ENCODE data around the gene KIF20B.
"Not testable (repeated sequence)": the region's sequence is repeated elsewhere in the genome, so short reads cannot be mapped to it uniquely, and the experiment has no call there.

KIF20B gene

DNA sequence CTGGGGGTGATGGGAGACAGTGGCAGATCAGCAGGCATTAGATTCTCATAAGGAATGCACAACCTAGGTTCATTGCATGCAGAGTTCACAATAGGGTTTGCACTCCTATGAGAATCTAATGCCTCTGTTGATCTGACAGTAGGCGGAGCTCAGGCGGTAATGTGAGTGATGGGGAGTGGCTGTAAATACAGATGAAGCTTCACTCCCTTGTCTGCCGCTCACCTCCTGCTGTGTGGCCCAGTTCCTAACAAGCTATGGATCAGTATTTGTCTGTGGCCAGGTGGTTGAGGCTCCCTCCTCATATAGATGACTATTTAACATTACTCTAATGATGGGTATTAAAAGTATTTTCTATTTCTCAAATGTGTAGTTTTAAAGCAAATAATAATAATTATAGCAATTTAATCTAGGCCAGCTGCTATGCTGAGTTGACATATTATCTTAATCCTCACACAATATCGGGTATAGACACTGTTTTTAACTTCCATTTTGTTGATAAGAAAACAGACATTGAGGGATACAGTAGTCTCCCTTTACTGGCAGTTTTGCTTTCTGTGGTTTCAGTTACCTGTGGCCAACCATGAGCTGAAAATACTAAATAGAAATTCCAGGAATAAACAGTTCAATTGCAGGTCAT is 39.9 kb downstream of the KIF20B start:
- no peaks in the 10 kb centered on the region for H3K4me1 ChIP-seq (ENCODE audit: control insufficient read depth in 1 of 2, insufficient read depth in 2 of 2, low read length in 2 of 2)
- no peaks in the 10 kb centered on the region for H3K27me3 ChIP-seq (ENCODE audit: low read depth, low read length)
- no peak overlapping the region for H3K4me3 ChIP-seq (ENCODE audit: low read depth in 1 of 2, low read length in 2 of 2)
- H3K27ac ChIP-seq (ENCODE audit: low read length), result no peak overlapping the region
- no peaks in the 10 kb centered on the region for H3K9me3 ChIP-seq (ENCODE audit: control insufficient read depth in 1 of 2, low read length in 2 of 2)
- H3K36me3 ChIP-seq (ENCODE audit: control insufficient read depth in 1 of 2, insufficient read depth in 2 of 2, low read length in 2 of 2), result peaks cover 0 to 5% of the 10 kb centered on the region in 2 donors

GRCh38 chr10:89744026-89744425 is 42.6 kb downstream of the KIF20B start:
- H3K27me3 ChIP-seq (ENCODE audit: low read depth, low read length), result no peaks in the 10 kb centered on the region
- H3K27ac ChIP-seq (ENCODE audit: low read length), result no peak overlapping the region
- H3K9me3 ChIP-seq (ENCODE audit: control insufficient read depth in 1 of 2, low read length in 2 of 2), result no peaks in the 10 kb centered on the region
- peaks cover 0 to 6% of the 10 kb centered on the region in 2 donors for H3K36me3 ChIP-seq (ENCODE audit: control insufficient read depth in 1 of 2, insufficient read depth in 2 of 2, low read length in 2 of 2)
- H3K4me3 ChIP-seq (ENCODE audit: low read depth in 1 of 2, low read length in 2 of 2), result no peak overlapping the region
- H3K4me1 ChIP-seq (ENCODE audit: control insufficient read depth in 1 of 2, insufficient read depth in 2 of 2, low read length in 2 of 2), result no peaks in the 10 kb centered on the region

DNA sequence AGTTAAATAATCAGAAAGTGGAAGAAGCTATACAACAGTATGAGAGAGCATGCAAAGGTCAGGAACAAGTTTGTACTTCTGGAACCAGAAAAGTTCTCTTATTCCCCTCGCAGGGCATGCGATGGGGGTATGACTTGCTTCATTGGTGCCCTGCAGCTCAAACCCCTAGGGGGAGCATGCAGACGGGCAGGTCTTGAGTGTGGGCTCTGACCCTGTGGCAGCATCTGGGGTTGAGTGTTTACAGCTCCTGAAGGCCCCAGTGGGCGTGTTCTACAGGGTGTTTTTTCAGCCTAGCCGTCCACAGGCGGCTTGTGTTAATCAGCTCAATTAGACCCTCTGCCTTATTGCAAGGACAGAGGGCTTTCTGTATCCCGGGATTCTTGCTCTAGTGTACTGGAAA is 44.5 kb downstream of the KIF20B start:
- H3K4me1 ChIP-seq (ENCODE audit: control insufficient read depth in 1 of 2, insufficient read depth in 2 of 2, low read length in 2 of 2), result no peaks in the 10 kb centered on the region
- H3K27me3 ChIP-seq (ENCODE audit: low read depth, low read length), result no peaks in the 10 kb centered on the region
- H3K9me3 ChIP-seq (ENCODE audit: control insufficient read depth in 1 of 2, low read length in 2 of 2), result no peaks in the 10 kb centered on the region
- H3K27ac ChIP-seq (ENCODE audit: low read length), result no peak overlapping the region
- H3K36me3 ChIP-seq (ENCODE audit: control insufficient read depth in 1 of 2, insufficient read depth in 2 of 2, low read length in 2 of 2), result peaks cover 0 to 6% of the 10 kb centered on the region in 2 donors
- no peak overlapping the region for H3K4me3 ChIP-seq (ENCODE audit: low read depth in 1 of 2, low read length in 2 of 2)

DNA sequence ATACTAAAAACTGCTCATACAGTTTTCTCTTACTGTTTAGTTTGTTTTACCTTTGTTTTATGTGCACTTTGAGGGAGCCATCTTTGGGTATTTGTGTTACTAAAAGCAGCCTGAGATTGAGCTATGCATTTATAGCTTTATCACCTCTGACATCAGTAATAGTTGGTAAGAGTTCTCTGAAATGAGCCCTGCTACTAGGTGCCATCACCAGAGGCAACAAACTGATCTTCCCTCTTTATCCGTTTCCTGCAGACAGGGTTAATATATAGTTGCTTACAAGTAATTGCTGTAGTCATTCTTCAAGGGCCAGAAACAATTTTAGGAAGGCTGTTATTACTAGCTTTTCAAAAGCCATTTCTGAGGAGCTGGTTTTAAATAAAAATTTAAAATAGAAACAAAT is 49.1 kb downstream of the KIF20B start:
- Histone ChIP-seq H3K4me1 (ENCODE audit: control insufficient read depth in 1 of 2, insufficient read depth in 2 of 2, low read length in 2 of 2) (no peaks in the 10 kb centered on the region), H3K36me3 (ENCODE audit: control insufficient read depth in 1 of 2, insufficient read depth in 2 of 2, low read length in 2 of 2) (peaks cover 0 to 6% of the 10 kb centered on the region in 2 donors), H3K4me3 (ENCODE audit: low read depth in 1 of 2, low read length in 2 of 2) (no peak overlapping the region), H3K27ac (ENCODE audit: low read length) (no peak overlapping the region), H3K9me3 (ENCODE audit: control insufficient read depth in 1 of 2, low read length in 2 of 2) (no peaks in the 10 kb centered on the region), H3K27me3 (ENCODE audit: low read depth, low read length) (no peaks in the 10 kb centered on the region)

DNA sequence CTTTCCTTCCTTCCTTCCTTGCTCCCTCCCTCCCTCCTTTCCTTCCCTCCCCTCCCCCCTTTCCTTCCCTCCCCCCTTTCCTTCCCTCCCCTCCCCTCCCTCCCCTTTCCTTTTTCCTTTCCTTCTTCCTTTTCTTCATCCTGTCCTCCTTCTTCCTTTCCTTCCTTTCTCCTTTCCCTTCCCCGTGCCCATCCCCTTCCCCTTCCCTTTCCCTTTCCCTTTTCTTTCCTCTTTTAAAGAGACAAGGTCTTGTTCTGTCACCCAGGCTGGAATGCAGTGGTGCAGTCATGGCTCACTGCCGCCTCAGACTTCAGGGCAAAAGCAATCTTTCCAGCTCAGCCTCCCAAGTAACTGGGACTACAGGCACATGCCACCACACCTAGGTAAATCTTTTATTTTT is 54.0 kb downstream of the KIF20B start:
- H3K4me1 ChIP-seq (ENCODE audit: control insufficient read depth in 1 of 2, insufficient read depth in 2 of 2, low read length in 2 of 2), result no peaks in the 10 kb centered on the region
- H3K4me3 ChIP-seq (ENCODE audit: low read depth in 1 of 2, low read length in 2 of 2), result no peak overlapping the region
- no peak overlapping the region for H3K27ac ChIP-seq (ENCODE audit: low read length)
- peaks cover 0 to 1% of the 10 kb centered on the region in 2 donors for H3K36me3 ChIP-seq (ENCODE audit: control insufficient read depth in 1 of 2, insufficient read depth in 2 of 2, low read length in 2 of 2)
- H3K27me3 ChIP-seq (ENCODE audit: low read depth, low read length), result no peaks in the 10 kb centered on the region
- H3K9me3 ChIP-seq (ENCODE audit: control insufficient read depth in 1 of 2, low read length in 2 of 2), result no peaks in the 10 kb centered on the region

- no peaks in the 10 kb centered on the region for H3K4me1 ChIP-seq (ENCODE audit: control insufficient read depth in 1 of 2, insufficient read depth in 2 of 2, low read length in 2 of 2)
- H3K36me3 ChIP-seq (ENCODE audit: control insufficient read depth in 1 of 2, insufficient read depth in 2 of 2, low read length in 2 of 2), result peaks cover 4 to 20% of the 10 kb centered on the region in 2 donors
- H3K4me3 ChIP-seq (ENCODE audit: low read depth in 1 of 2, low read length in 2 of 2), result no peak overlapping the region
- no peak overlapping the region for H3K27ac ChIP-seq (ENCODE audit: low read length)
- no peaks in the 10 kb centered on the region for H3K27me3 ChIP-seq (ENCODE audit: low read depth, low read length)
- no peaks in the 10 kb centered on the region for H3K9me3 ChIP-seq (ENCODE audit: control insufficient read depth in 1 of 2, low read length in 2 of 2)
These were observed 58.1 kb downstream of the KIF20B start for GRCh38 chr10:89759531-89759930.

GRCh38 chr10:89763671-89764070 is 62.3 kb downstream of the KIF20B start:
- not testable (repeated sequence) for H3K4me1 ChIP-seq (ENCODE audit: control insufficient read depth in 1 of 2, insufficient read depth in 2 of 2, low read length in 2 of 2); H3K27me3 ChIP-seq (ENCODE audit: low read depth, low read length); H3K9me3 ChIP-seq (ENCODE audit: control insufficient read depth in 1 of 2, low read length in 2 of 2); H3K4me3 ChIP-seq (ENCODE audit: low read depth in 1 of 2, low read length in 2 of 2); H3K27ac ChIP-seq (ENCODE audit: low read length)
- peaks cover 4 to 20% of the 10 kb centered on the region in 2 donors for H3K36me3 ChIP-seq (ENCODE audit: control insufficient read depth in 1 of 2, insufficient read depth in 2 of 2, low read length in 2 of 2)

GRCh38 chr10:89771684-89772083 is 70.3 kb downstream of the KIF20B start:
- H3K36me3 ChIP-seq (ENCODE audit: control insufficient read depth in 1 of 2, insufficient read depth in 2 of 2, low read length in 2 of 2), result no peaks in the 10 kb centered on the region
- no peaks in the 10 kb centered on the region for H3K27me3 ChIP-seq (ENCODE audit: low read depth, low read length)
- no peaks in the 10 kb centered on the region for H3K4me1 ChIP-seq (ENCODE audit: control insufficient read depth in 1 of 2, insufficient read depth in 2 of 2, low read length in 2 of 2)
- no peak overlapping the region for H3K4me3 ChIP-seq (ENCODE audit: low read depth in 1 of 2, low read length in 2 of 2)
- no peaks in the 10 kb centered on the region for H3K9me3 ChIP-seq (ENCODE audit: control insufficient read depth in 1 of 2, low read length in 2 of 2)
- H3K27ac ChIP-seq (ENCODE audit: low read length), result no peak overlapping the region

DNA sequence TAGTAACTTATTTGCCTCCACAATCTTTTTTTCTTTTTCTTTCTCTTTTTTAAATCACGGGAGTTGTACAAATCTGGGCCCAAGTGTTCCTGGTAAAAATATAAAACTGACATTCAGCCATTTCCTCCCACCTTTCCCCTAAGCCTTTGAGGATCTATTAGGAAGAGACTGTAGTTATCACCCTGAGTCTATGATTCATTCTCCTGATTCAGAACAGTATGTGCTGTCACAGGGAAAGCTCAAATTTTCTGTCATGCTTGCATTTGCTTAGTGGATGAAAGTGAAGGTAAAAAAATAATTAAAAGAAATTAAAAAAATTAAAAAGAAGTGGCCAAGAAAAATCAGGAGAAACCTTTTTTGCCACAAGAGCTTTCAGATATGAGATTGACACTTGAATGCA is 71.7 kb downstream of the KIF20B start:
- Histone ChIP-seq H3K27ac (ENCODE audit: low read length) (no peak overlapping the region), H3K36me3 (ENCODE audit: control insufficient read depth in 1 of 2, insufficient read depth in 2 of 2, low read length in 2 of 2) (no peaks in the 10 kb centered on the region), H3K9me3 (ENCODE audit: control insufficient read depth in 1 of 2, low read length in 2 of 2) (no peaks in the 10 kb centered on the region)

GRCh38 chr10:89776665-89777064 is 75.3 kb downstream of the KIF20B start:
- H3K4me1 ChIP-seq (ENCODE audit: control insufficient read depth in 1 of 2, insufficient read depth in 2 of 2, low read length in 2 of 2), result no peaks in the 10 kb centered on the region
- H3K27ac ChIP-seq (ENCODE audit: low read length), result no peak overlapping the region
- H3K4me3 ChIP-seq (ENCODE audit: low read depth in 1 of 2, low read length in 2 of 2), result no peak overlapping the region
- peaks cover 0 to 8% of the 10 kb centered on the region in 2 donors for H3K36me3 ChIP-seq (ENCODE audit: control insufficient read depth in 1 of 2, insufficient read depth in 2 of 2, low read length in 2 of 2)
- H3K27me3 ChIP-seq (ENCODE audit: low read depth, low read length), result no peaks in the 10 kb centered on the region
- H3K9me3 ChIP-seq (ENCODE audit: control insufficient read depth in 1 of 2, low read length in 2 of 2), result no peaks in the 10 kb centered on the region

More for the DNA sequence above, 71.7 kb downstream of the KIF20B start:
- no peaks in the 10 kb centered on the region for H3K27me3 ChIP-seq (ENCODE audit: low read depth, low read length)
- H3K4me1 ChIP-seq (ENCODE audit: control insufficient read depth in 1 of 2, insufficient read depth in 2 of 2, low read length in 2 of 2), result no peaks in the 10 kb centered on the region
- no peak overlapping the region for H3K4me3 ChIP-seq (ENCODE audit: low read depth in 1 of 2, low read length in 2 of 2)

GRCh38 chr10:89782470-89782869 is 81.1 kb downstream of the KIF20B start:
- Histone ChIP-seq H3K9me3 (ENCODE audit: control insufficient read depth in 1 of 2, low read length in 2 of 2) (no peaks in the 10 kb centered on the region), H3K4me3 (ENCODE audit: low read depth in 1 of 2, low read length in 2 of 2) (no peak overlapping the region), H3K27ac (ENCODE audit: low read length) (no peak overlapping the region), H3K27me3 (ENCODE audit: low read depth, low read length) (no peaks in the 10 kb centered on the region), H3K4me1 (ENCODE audit: control insufficient read depth in 1 of 2, insufficient read depth in 2 of 2, low read length in 2 of 2) (no peaks in the 10 kb centered on the region), H3K36me3 (ENCODE audit: control insufficient read depth in 1 of 2, insufficient read depth in 2 of 2, low read length in 2 of 2) (peaks cover 0 to 8% of the 10 kb centered on the region in 2 donors)

DNA sequence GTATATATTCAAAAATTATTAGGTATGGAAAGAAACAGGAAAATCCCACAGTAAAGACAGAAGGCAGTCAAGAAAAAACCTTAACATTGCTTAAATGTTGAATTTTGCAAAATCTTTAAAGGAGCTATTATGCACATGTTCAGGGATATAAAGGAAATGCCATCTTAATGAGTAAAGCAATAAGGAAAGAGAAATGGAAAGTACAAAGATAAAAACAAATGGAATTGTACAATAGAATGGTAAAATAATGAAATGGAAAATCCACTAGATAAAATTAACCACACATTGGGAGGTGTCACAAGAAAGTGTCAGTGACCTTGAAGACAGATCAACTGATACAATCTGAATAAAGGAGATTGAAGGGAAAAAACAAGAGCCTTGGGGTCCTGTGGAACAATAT is 82.0 kb downstream of the KIF20B start:
- H3K27me3 ChIP-seq (ENCODE audit: low read depth, low read length), result no peaks in the 10 kb centered on the region
- no peaks in the 10 kb centered on the region for H3K4me1 ChIP-seq (ENCODE audit: control insufficient read depth in 1 of 2, insufficient read depth in 2 of 2, low read length in 2 of 2)
- no peak overlapping the region for H3K27ac ChIP-seq (ENCODE audit: low read length)
- H3K9me3 ChIP-seq (ENCODE audit: control insufficient read depth in 1 of 2, low read length in 2 of 2), result no peaks in the 10 kb centered on the region
- no peak overlapping the region for H3K4me3 ChIP-seq (ENCODE audit: low read depth in 1 of 2, low read length in 2 of 2)
- H3K36me3 ChIP-seq (ENCODE audit: control insufficient read depth in 1 of 2, insufficient read depth in 2 of 2, low read length in 2 of 2), result peaks cover 0 to 8% of the 10 kb centered on the region in 2 donors
